DOHH2 (cell line): Measurements from ENCODE around the gene BRMS1L.
A peak's percentile ranks its signal among the peaks of the same experiment; 100 is the strongest.
"Not testable (repeated sequence)": the region's sequence is repeated elsewhere in the genome, so short reads cannot be mapped to it uniquely, and the experiment has no call there.

Experiments
- H3F3A ChIP-seq: fragments of 200-600 bp; sonication (generic), shearing (Covaris generic); 2 replicates; pipeline ENCODE4 v1.6.0; 2016; ENCODE audit warnings: antibody characterized with exemption, mild to moderate bottlenecking; ENCODE audit not compliant: control insufficient read depth, insufficient read depth
- H3K27ac ChIP-seq: fragments of 200-600 bp; sonication (generic); 2 replicates; pipeline ENCODE4 v1.5.1; 2014; ENCODE audit warnings: low read depth, mild to moderate bottlenecking, low read length, moderate library complexity
- H3K27me3 ChIP-seq: fragments of 200-600 bp; sonication (generic); 2 replicates; pipeline ENCODE4 v1.6.1; 2014; ENCODE audit warnings: mild to moderate bottlenecking, low read length, mixed read lengths; ENCODE audit not compliant: control insufficient read depth
- H3K36me3 ChIP-seq: fragments of 200-600 bp; sonication (generic); 2 replicates; pipeline ENCODE4 v1.6.1; 2014; ENCODE audit warnings: mild to moderate bottlenecking, low read length, moderate library complexity, mixed read lengths; ENCODE audit not compliant: control insufficient read depth
- H3K4me1 ChIP-seq: fragments of 200-600 bp; sonication (generic); 2 replicates; pipeline ENCODE4 v1.6.1; 2014; ENCODE audit warnings: mild to moderate bottlenecking, low read length, mixed read lengths; ENCODE audit not compliant: control insufficient read depth
- H3K4me2 ChIP-seq: fragments of 200-600 bp; sonication (generic); 2 replicates; pipeline ENCODE4 v1.6.0; 2014; ENCODE audit warnings: mild to moderate bottlenecking, low read length, moderate library complexity
- H3K4me3 ChIP-seq: fragments of 200-600 bp; sonication (generic); 2 replicates; pipeline ENCODE4 v1.5.1; 2014; ENCODE audit warnings: mild to moderate bottlenecking, low read length, mixed read lengths
- H3K79me2 ChIP-seq: fragments of 200-600 bp; sonication (generic); 2 replicates; pipeline ENCODE4 v1.6.1; 2014; ENCODE audit warnings: mild to moderate bottlenecking, low read length, mixed read lengths; ENCODE audit not compliant: control insufficient read depth
- H3K9me2 ChIP-seq: fragments of 200-600 bp; sonication (generic); replicated peaks from 2 replicates; pipeline ENCODE4 v1.6.1; 2014; ENCODE audit warnings: mild to moderate bottlenecking, low read length, mixed read lengths; ENCODE audit not compliant: control insufficient read depth
- H3K9me3 ChIP-seq: fragments of 200-600 bp; sonication (generic); 2 replicates; pipeline ENCODE4 v1.6.1; 2014; ENCODE audit warnings: antibody characterized with exemption, low read length, mixed read lengths; ENCODE audit not compliant: control insufficient read depth, insufficient read depth
- H4K20me1 ChIP-seq: fragments of 200-600 bp; sonication (generic); 2 replicates; pipeline ENCODE4 v1.6.0; 2014; ENCODE audit warnings: low read depth, mild to moderate bottlenecking, antibody characterized with exemption, low read length, moderate library complexity; ENCODE audit not compliant: control insufficient read depth, insufficient read depth
- CTCF ChIP-seq: fragments of 200-600 bp; sonication (generic); IDR thresholded peaks from one replicate; pipeline ENCODE4 v1.5.1; 2014; ENCODE audit warnings: antibody characterized with exemption, mild to moderate bottlenecking, low read depth, low read length; ENCODE audit not compliant: poor library complexity, severe bottlenecking
- EZH2phosphoT487 ChIP-seq: fragments of 200-600 bp; sonication (generic); IDR thresholded peaks from 2 replicates; pipeline ENCODE4 v1.6.1; 2017; ENCODE audit warnings: borderline replicate concordance, mild to moderate bottlenecking, antibody characterized with exemption, low read length, moderate library complexity, mixed read lengths

Gene BRMS1L

GRCh38 chr14:35808076-35808637, 18.0 kb upstream of the BRMS1L start:
- Histone ChIP-seq H3K79me2 (peaks cover 30% of the 10 kb centered on the region), H4K20me1 (no peaks in the 10 kb centered on the region), H3K9me2 (no peaks in the 10 kb centered on the region), H3K9me3 (no peaks in the 10 kb centered on the region), H3F3A (peaks cover 16% of the 10 kb centered on the region), H3K27ac (peak overlapping the region; percentile 81), H3K27me3 (no peaks in the 10 kb centered on the region), H3K36me3 (no peaks in the 10 kb centered on the region; the same call in 1 of the 2 replicates), H3K4me1 (peaks cover 20% of the 10 kb centered on the region), H3K4me3 (peak overlapping the region; percentile 96), H3K4me2 (peak overlapping the region; percentile 85)
- TF ChIP-seq CTCF = no peak
- TF ChIP-seq EZH2phosphoT487 = no peak

GRCh38 chr14:35808638-35809563, 17.2 kb upstream of the BRMS1L start, which contains the start of gene RALGAPA1:
RALGAPA1 (minus strand) TSS chr14:35809295; CDS start chr14:35808835, 460 bp downstream.
- H3K27me3 ChIP-seq, H4K20me1 ChIP-seq, H3K9me3 ChIP-seq, H3K36me3 ChIP-seq, H3K9me2 ChIP-seq: not testable (repeated sequence)
- Histone ChIP-seq H3K4me1 (peaks cover 20% of the 10 kb centered on the region), H3K4me2 (peak within 1 kb of the TSS; percentile 85), H3F3A (peaks cover 16% of the 10 kb centered on the region), H3K27ac (peak within 1 kb of the TSS; percentile 81), H3K4me3 (peak within 1 kb of the TSS; percentile 96), H3K79me2 (peaks cover 30% of the 10 kb centered on the region)
- TF ChIP-seq CTCF = peak; percentile 31

GRCh38 chr14:35809597-35809996, 16.5 kb upstream of the BRMS1L start:
- Histone ChIP-seq H3K36me3 (no peaks in the 10 kb centered on the region; the same call in 1 of the 2 replicates), H3K27ac (peak overlapping the region; percentile 81; the same call in 1 of the 2 replicates), H3K4me1 (peaks cover 20% of the 10 kb centered on the region), H3K4me2 (peak overlapping the region; percentile 85), H3K27me3 (no peaks in the 10 kb centered on the region), H3F3A (peaks cover 16% of the 10 kb centered on the region), H3K79me2 (peaks cover 29% of the 10 kb centered on the region), H3K9me3 (no peaks in the 10 kb centered on the region), H3K9me2 (no peaks in the 10 kb centered on the region), H4K20me1 (no peaks in the 10 kb centered on the region), H3K4me3 (peak overlapping the region; percentile 96)
- no peak for TF ChIP-seq CTCF
- no peak for TF ChIP-seq EZH2phosphoT487
